IMR-90 (cell line): Measurements from ENCODE around the gene LDB2. TPM values are rescaled to one million over a fixed set of nuclear protein-coding genes. Genes with fewer than 3 reads are reported as not detected.

ENCODE experiments used
- ATAC-seq: fragments of 200-7000 bp; cut with Tn5 transposase; 2 replicates; pipeline ENCODE4 v1.9.1; 2020; ENCODE audit warnings: low read depth, mild to moderate bottlenecking, moderate library complexity
- BruUV-seq: library from RNA; stranded (reverse); fragments of 400-500 nt; replicated peaks from 2 replicates; lab custom pipeline; 2021; lab: Mats Ljungman, UMichigan
- CTCF ChIA-PET: fragments of 300-600 bp; formaldehyde crosslinking; extraction: SDS; loops from one replicate; lab custom pipeline; 2021; ENCODE audit warnings: antibody characterized with exemption; lab: Yijun Ruan, JAX
- POLR2A ChIA-PET: fragments of 300-600 bp; sonication (Branson Sonifier 250); formaldehyde crosslinking; loops from one replicate; lab custom pipeline; 2022; ENCODE audit warnings: antibody characterized with exemption; ENCODE audit not compliant: unreplicated experiment; lab: Charles Lee
- DNase-seq: peaks from one replicate; pipeline ENCODE4 v3.0.0; 2013
- H2AFZ ChIP-seq: replicated peaks from 2 replicates; pipeline ENCODE3; 2013; ENCODE audit warnings: low read length, mild to moderate bottlenecking; ENCODE audit not compliant: poor library complexity
- H2AK5ac ChIP-seq: 2 replicates; pipeline ENCODE4 v1.6.1; 2013; ENCODE audit warnings: low read depth, low read length, inconsistent platforms
- H2AK9ac ChIP-seq: replicated peaks from 2 replicates; pipeline ENCODE3; 2013; ENCODE audit warnings: mild to moderate bottlenecking, low read depth, low read length, moderate library complexity; ENCODE audit not compliant: poor library complexity
- H2BK120ac ChIP-seq: 2 replicates; pipeline ENCODE4 v1.6.1; 2013; ENCODE audit warnings: low read depth, low read length, inconsistent platforms
- H2BK15ac ChIP-seq: 3 replicates; pipeline ENCODE4 v1.6.1; 2013; ENCODE audit warnings: low read depth, low read length, inconsistent platforms
- H2BK20ac ChIP-seq: 2 replicates; pipeline ENCODE4 v1.6.1; 2013; ENCODE audit warnings: low read depth, mild to moderate bottlenecking, inconsistent platforms, low read length, moderate library complexity
- H2BK5ac ChIP-seq: 2 replicates; pipeline ENCODE4 v1.6.1; 2013; ENCODE audit warnings: mild to moderate bottlenecking, low read depth, low read length, inconsistent platforms; ENCODE audit not compliant: poor library complexity, severe bottlenecking
- H3K14ac ChIP-seq: replicated peaks from 2 replicates; pipeline ENCODE4 v1.6.1; 2013; ENCODE audit warnings: low read depth, low read length, inconsistent platforms
- H3K18ac ChIP-seq: 2 replicates; pipeline ENCODE4 v1.6.1; 2013; ENCODE audit warnings: low read depth, low read length, control low read depth
- H3K23ac ChIP-seq: 2 replicates; pipeline ENCODE4 v1.6.1; 2013; ENCODE audit warnings: low read depth, low read length, inconsistent platforms
- H3K27ac ChIP-seq: 2 replicates; pipeline ENCODE4 v1.5.1; 2013; ENCODE audit warnings: mild to moderate bottlenecking, control low read depth, low read length; ENCODE audit not compliant: insufficient read depth
- H3K27me3 ChIP-seq: 2 replicates; pipeline ENCODE4 v1.6.1; 2013; ENCODE audit warnings: low read length; ENCODE audit not compliant: control insufficient read depth, insufficient read depth
- H3K36me3 ChIP-seq: 2 replicates; pipeline ENCODE4 v1.6.1; 2013; ENCODE audit warnings: low read length, mixed read lengths; ENCODE audit not compliant: control insufficient read depth, insufficient read depth
- H3K4ac ChIP-seq: 2 replicates; pipeline ENCODE4 v1.6.1; 2013; ENCODE audit warnings: low read depth, low read length, inconsistent platforms
- H3K4me1 ChIP-seq: 2 replicates; pipeline ENCODE4 v1.6.1; 2013; ENCODE audit warnings: low read length, mixed read lengths; ENCODE audit not compliant: control insufficient read depth, insufficient read depth
- H3K4me2 ChIP-seq: 2 replicates; pipeline ENCODE4 v1.6.1; 2013; ENCODE audit warnings: low read depth, mild to moderate bottlenecking, control low read depth, low read length, moderate library complexity
- H3K4me3 ChIP-seq: 2 replicates; pipeline ENCODE4 v1.5.1; 2013; ENCODE audit warnings: low read depth, mild to moderate bottlenecking, control low read depth, low read length, moderate library complexity; ENCODE audit not compliant: insufficient read depth
- H3K56ac ChIP-seq: 2 replicates; pipeline ENCODE4 v1.6.1; 2013; ENCODE audit warnings: low read length, inconsistent platforms; ENCODE audit not compliant: insufficient read depth; ENCODE audit errors: extremely low read depth
- H3K79me1 ChIP-seq, 2 experiments: 2 replicates each; pipeline ENCODE4 v1.6.1; 2013; ENCODE audit warnings: low read length in 2 of 2, inconsistent platforms in 1 of 2, low read depth in 1 of 2
- H3K9ac ChIP-seq: 2 replicates; pipeline ENCODE4 v1.6.1; 2013; ENCODE audit warnings: low read depth, low read length, control low read depth
- H3K9me1 ChIP-seq: 2 replicates; pipeline ENCODE4 v1.6.1; 2013; ENCODE audit warnings: low read length, inconsistent platforms; ENCODE audit not compliant: insufficient read depth
- H3K9me3 ChIP-seq: 2 replicates; pipeline ENCODE4 v1.6.1; 2013; ENCODE audit warnings: low read length; ENCODE audit not compliant: control insufficient read depth, insufficient read depth
- H4K20me1 ChIP-seq: 2 replicates; pipeline ENCODE4 v1.6.1; 2013; ENCODE audit warnings: low read length, inconsistent platforms; ENCODE audit not compliant: insufficient read depth
- H4K5ac ChIP-seq: 2 replicates; pipeline ENCODE4 v1.6.1; 2013; ENCODE audit warnings: mild to moderate bottlenecking, low read depth, low read length, control low read depth
- H4K8ac ChIP-seq, 2 experiments: 2 replicates each; pipeline ENCODE4 v1.6.1; 2013; ENCODE audit warnings: low read depth in 2 of 2, low read length in 2 of 2, control low read depth in 1 of 2, inconsistent platforms in 1 of 2
- H4K91ac ChIP-seq: 2 replicates; pipeline ENCODE4 v1.6.1; 2013; ENCODE audit warnings: low read depth, low read length, inconsistent platforms; ENCODE audit not compliant: insufficient read depth
- BHLHE40 ChIP-seq: fragments of 150-350 bp; IDR thresholded peaks from 2 replicates; pipeline ENCODE4 v1.6.1; 2016; ENCODE audit warnings: mild to moderate bottlenecking, low read depth, low read length
- CHD1 ChIP-seq: IDR thresholded peaks from 2 replicates; pipeline ENCODE4 v1.6.1; 2012; ENCODE audit warnings: low read depth, low read length, improper control_type of control experiment
- FOS ChIP-seq: fragments of 150-350 bp; IDR thresholded peaks from 2 replicates; pipeline ENCODE4 v1.6.1; 2016; ENCODE audit warnings: low read depth, low read length
- MAFK ChIP-seq: IDR thresholded peaks from 2 replicates; pipeline ENCODE4 v1.6.1; 2012; ENCODE audit warnings: low read depth, low read length, improper control_type of control experiment
- MAZ ChIP-seq: IDR thresholded peaks from 2 replicates; pipeline ENCODE4 v1.6.1; 2012; ENCODE audit warnings: low read depth, mild to moderate bottlenecking, low read length, improper control_type of control experiment, moderate library complexity, borderline replicate concordance
- MXI1 ChIP-seq: IDR thresholded peaks from 2 replicates; pipeline ENCODE4 v1.6.1; 2012; ENCODE audit warnings: low read depth, mild to moderate bottlenecking, low read length, moderate library complexity, borderline replicate concordance
- NFE2L2 ChIP-seq: fragments of 150-350 bp; IDR thresholded peaks from 2 replicates; pipeline ENCODE4 v1.6.1; 2016; ENCODE audit warnings: low read depth, mild to moderate bottlenecking, low read length
- POLR2A ChIP-seq: IDR thresholded peaks from 2 replicates; pipeline ENCODE4 v1.6.1; 2012; ENCODE audit warnings: mild to moderate bottlenecking, low read depth, low read length
- RAD21 ChIP-seq: IDR thresholded peaks from 2 replicates; pipeline ENCODE4 v1.6.1; 2012; ENCODE audit warnings: low read length, improper control_type of control experiment
- RCOR1 ChIP-seq: IDR thresholded peaks from 2 replicates; pipeline ENCODE4 v1.6.1; 2012; ENCODE audit warnings: mild to moderate bottlenecking, low read length, improper control_type of control experiment; ENCODE audit not compliant: insufficient replicate concordance
- SMC3 ChIP-seq: fragments of 150-350 bp; IDR thresholded peaks from 2 replicates; pipeline ENCODE4 v1.6.1; 2016; ENCODE audit warnings: low read depth, mild to moderate bottlenecking, antibody characterized with exemption, low read length, moderate library complexity
- WGBS, 2 experiments: methylation state at CpG; one replicate each; pipeline versions ENCODE4 v1.1.5 to v1.1.7; 2013; ENCODE audit warnings: missing lambda C conversion rate in 2 of 2; ENCODE audit not compliant: insufficient read length in 1 of 2; ENCODE audit errors: extremely low coverage in 2 of 2; 5-methylcytosine and 5-hydroxymethylcytosine counted together
- dilution Hi-C: fragments of 300-500 bp; cut with HindIII; formaldehyde crosslinking; loops from one replicate; pipeline ENCODE4 v1.14.3; 2018; ENCODE audit warnings: low sequenced_read_pairs; ENCODE audit not compliant: unreplicated experiment
- in situ Hi-C: fragments of 300-500 bp; cut with MboI; formaldehyde crosslinking; loops from 3 replicates; pipeline ENCODE4 v1.14.3; 2019; ENCODE audit warnings: low sequenced_read_pairs, inconsistent platforms, mixed read lengths
- intact Hi-C: fragments of 100-400 bp; cut with micrococcal nuclease; formaldehyde crosslinking; loops from 2 replicates; pipeline ENCODE4 v1.10.0; 2022
- polyA plus RNA-seq, 3 experiments: library from polyadenylated mRNA; depleted of rRNA; stranded (reverse); fragments of >200 nt; gene quantifications; 2 replicates each; pipeline ENCODE4 v1.2.3, GENCODE V29; 2012; ENCODE audit warnings: low replicate concordance in 1 of 3
- total RNA-seq: library from RNA; depleted of rRNA; stranded (reverse); fragments of >200 nt; gene quantifications from 2 replicates; pipeline ENCODE4 v1.2.3, GENCODE V29; 2012
- TF ChIP-seq, protein P1 (sequence below): conservative IDR thresholded peaks from 2 replicates; pipeline ENCODE4 v1.5.1; 2012; ENCODE audit warnings: mild to moderate bottlenecking, low read depth, low read length, improper control_type of control experiment
- TF ChIP-seq, protein P2 (sequence below): fragments of 150-350 bp; IDR thresholded peaks from 2 replicates; pipeline ENCODE4 v1.6.1; 2017; ENCODE audit warnings: mild to moderate bottlenecking, antibody characterized with exemption, low read length, low read depth
- TF ChIP-seq, protein P3 (sequence below): fragments of 150-350 bp; IDR thresholded peaks from 2 replicates; pipeline ENCODE4 v1.6.1; 2016; ENCODE audit warnings: low read depth, mild to moderate bottlenecking, low read length, moderate library complexity, borderline replicate concordance

LDB2 gene
- total and polyA plus RNA-seq, 2 of the 4 experiments (the other 2 are of a cell fraction), result 67.9 to 116 TPM

DNA sequence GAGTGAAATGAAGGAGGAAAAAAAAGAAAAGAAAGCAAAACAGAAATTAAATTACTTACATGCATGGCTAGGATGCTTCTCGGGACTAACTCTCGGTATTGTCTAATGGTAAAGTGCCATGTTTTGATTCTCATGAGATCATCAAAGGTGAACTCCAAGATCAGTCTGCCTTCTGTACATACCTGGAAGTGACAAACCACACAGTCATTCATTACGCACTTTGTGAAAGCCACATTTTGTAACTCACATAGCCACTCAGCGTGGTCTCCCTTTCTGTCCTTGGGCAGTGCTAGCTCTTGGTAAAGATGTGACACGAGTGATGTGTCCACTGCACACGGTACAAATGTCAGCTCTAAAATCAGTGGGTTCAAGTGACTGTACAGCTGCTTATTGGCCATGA is 309.8 kb downstream of the LDB2 start:
- POLR2A ChIA-PET, result no interaction called here
- Histone ChIP-seq H3K56ac (no peak overlapping the region), H3K27me3 (no peaks in the 10 kb centered on the region), H4K8ac (no peak overlapping the region; a peak in 1 of 4 replicates), H2BK5ac (no peak overlapping the region), H2BK120ac (no peak overlapping the region), H3K9me3 (no peaks in the 10 kb centered on the region), H3K4ac (no peak overlapping the region), H2AK5ac (0 out of 2 replicates have a peak overlapping the region, but pooled peaks have one; percentile 13), H3K36me3 (no peaks in the 10 kb centered on the region), H3K18ac (no peak overlapping the region), H2AFZ (no peak overlapping the region), H2BK15ac (no peak overlapping the region), H2AK9ac (no peak overlapping the region), H3K23ac (no peak overlapping the region), H3K27ac (no peak overlapping the region), H4K20me1 (no peaks in the 10 kb centered on the region), H3K9ac (no peak overlapping the region), H3K79me1 (no peaks in the 10 kb centered on the region), H4K91ac (no peak overlapping the region), H3K4me1 (peaks cover 9% of the 10 kb centered on the region), H3K14ac (no peak overlapping the region), H3K4me3 (no peak overlapping the region), H2BK20ac (peak overlapping the region; percentile 13; the same call in 1 of the 2 replicates), H3K4me2 (no peak overlapping the region), H4K5ac (no peak overlapping the region), H3K9me1 (peaks cover 6% of the 10 kb centered on the region; the same call in 1 of the 2 replicates)
- WGBS, 2 experiments, result no CpG with 5 or more reads among the region's 6 CpGs
- CTCF ChIA-PET, result no interaction called here
- DNase-seq (no peak), ATAC-seq (no peak)
- dilution Hi-C loops, result no loop called here
- in situ Hi-C loops, result no loop called here
- no peak for TF ChIP-seq SMC3
- TF ChIP-seq NFE2L2, result no peak
- TF ChIP-seq BHLHE40, result no peak
- no peak for TF ChIP-seq MAZ
- TF ChIP-seq, protein P1, sequence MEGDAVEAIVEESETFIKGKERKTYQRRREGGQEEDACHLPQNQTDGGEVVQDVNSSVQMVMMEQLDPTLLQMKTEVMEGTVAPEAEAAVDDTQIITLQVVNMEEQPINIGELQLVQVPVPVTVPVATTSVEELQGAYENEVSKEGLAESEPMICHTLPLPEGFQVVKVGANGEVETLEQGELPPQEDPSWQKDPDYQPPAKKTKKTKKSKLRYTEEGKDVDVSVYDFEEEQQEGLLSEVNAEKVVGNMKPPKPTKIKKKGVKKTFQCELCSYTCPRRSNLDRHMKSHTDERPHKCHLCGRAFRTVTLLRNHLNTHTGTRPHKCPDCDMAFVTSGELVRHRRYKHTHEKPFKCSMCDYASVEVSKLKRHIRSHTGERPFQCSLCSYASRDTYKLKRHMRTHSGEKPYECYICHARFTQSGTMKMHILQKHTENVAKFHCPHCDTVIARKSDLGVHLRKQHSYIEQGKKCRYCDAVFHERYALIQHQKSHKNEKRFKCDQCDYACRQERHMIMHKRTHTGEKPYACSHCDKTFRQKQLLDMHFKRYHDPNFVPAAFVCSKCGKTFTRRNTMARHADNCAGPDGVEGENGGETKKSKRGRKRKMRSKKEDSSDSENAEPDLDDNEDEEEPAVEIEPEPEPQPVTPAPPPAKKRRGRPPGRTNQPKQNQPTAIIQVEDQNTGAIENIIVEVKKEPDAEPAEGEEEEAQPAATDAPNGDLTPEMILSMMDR, result no peak
- TF ChIP-seq FOS, result no peak
- no peak for TF ChIP-seq CHD1
- TF ChIP-seq POLR2A, result no peak
- no peak for TF ChIP-seq RAD21
- TF ChIP-seq, protein P2, sequence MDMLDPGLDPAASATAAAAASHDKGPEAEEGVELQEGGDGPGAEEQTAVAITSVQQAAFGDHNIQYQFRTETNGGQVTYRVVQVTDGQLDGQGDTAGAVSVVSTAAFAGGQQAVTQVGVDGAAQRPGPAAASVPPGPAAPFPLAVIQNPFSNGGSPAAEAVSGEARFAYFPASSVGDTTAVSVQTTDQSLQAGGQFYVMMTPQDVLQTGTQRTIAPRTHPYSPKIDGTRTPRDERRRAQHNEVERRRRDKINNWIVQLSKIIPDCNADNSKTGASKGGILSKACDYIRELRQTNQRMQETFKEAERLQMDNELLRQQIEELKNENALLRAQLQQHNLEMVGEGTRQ, result no peak
- no peak for TF ChIP-seq MXI1
- no peak for TF ChIP-seq RCOR1
- TF ChIP-seq MAFK, result no peak
- TF ChIP-seq, protein P3, sequence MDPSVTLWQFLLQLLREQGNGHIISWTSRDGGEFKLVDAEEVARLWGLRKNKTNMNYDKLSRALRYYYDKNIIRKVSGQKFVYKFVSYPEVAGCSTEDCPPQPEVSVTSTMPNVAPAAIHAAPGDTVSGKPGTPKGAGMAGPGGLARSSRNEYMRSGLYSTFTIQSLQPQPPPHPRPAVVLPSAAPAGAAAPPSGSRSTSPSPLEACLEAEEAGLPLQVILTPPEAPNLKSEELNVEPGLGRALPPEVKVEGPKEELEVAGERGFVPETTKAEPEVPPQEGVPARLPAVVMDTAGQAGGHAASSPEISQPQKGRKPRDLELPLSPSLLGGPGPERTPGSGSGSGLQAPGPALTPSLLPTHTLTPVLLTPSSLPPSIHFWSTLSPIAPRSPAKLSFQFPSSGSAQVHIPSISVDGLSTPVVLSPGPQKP, result no peak
- no TSS peak for BruUV-seq
- intact Hi-C loops, result no loop called here
